Liver (tissue), 3 donors: ENCODE measurements around the gene GALK1.

ENCODE experiments used
- EGR1 ChIP-seq, 2 donors: IDR thresholded peaks; 2 replicates each; pipeline ENCODE4 v1.6.1; 2016 to 2018; ENCODE audit warnings: antibody characterized with exemption in 2 of 2, low read depth in 2 of 2
- FOXA2 ChIP-seq: IDR thresholded peaks from 2 replicates; pipeline ENCODE4 v1.6.1; 2016; ENCODE audit warnings: antibody characterized with exemption
- GABPA ChIP-seq, 2 donors: IDR thresholded peaks in 1 of 2; conservative IDR thresholded peaks in 1 of 2; 2 replicates each; pipeline ENCODE4 v1.6.1; 2016; ENCODE audit warnings: antibody characterized with exemption in 2 of 2, mild to moderate bottlenecking in 1 of 2, moderate library complexity in 1 of 2
- JUND ChIP-seq, 2 donors: IDR thresholded peaks; 2 replicates each; pipeline ENCODE4 v1.6.1; 2016; ENCODE audit warnings: antibody characterized with exemption in 2 of 2
- RAD21 ChIP-seq, 2 donors: IDR thresholded peaks; 2 replicates each; pipeline ENCODE4 v1.6.1; 2016; ENCODE audit warnings: antibody characterized with exemption in 2 of 2, mild to moderate bottlenecking in 2 of 2
- RXRA ChIP-seq, 2 donors: IDR thresholded peaks; 2 replicates each; pipeline ENCODE4 v1.6.1; 2017 to 2018; ENCODE audit warnings: antibody characterized with exemption in 2 of 2, mild to moderate bottlenecking in 1 of 2
- SP1 ChIP-seq: IDR thresholded peaks from 2 replicates; pipeline ENCODE4 v1.6.1; 2018; ENCODE audit warnings: antibody characterized with exemption, mild to moderate bottlenecking
- TAF1 ChIP-seq: conservative IDR thresholded peaks from 2 replicates; pipeline ENCODE4 v1.6.1; 2016; ENCODE audit warnings: antibody characterized with exemption, mild to moderate bottlenecking
- TF ChIP-seq, protein P1 (sequence below): fragments of 150-350 bp; IDR thresholded peaks from 2 replicates; pipeline ENCODE4 v1.5.1; 2017; ENCODE audit warnings: improper control_type of control experiment, low read depth, low read length; ENCODE audit not compliant: missing input control
- TF ChIP-seq, protein P2 (sequence below): IDR thresholded peaks from 2 replicates; pipeline ENCODE4 v1.6.1; 2016; ENCODE audit warnings: antibody characterized with exemption
- TF ChIP-seq, protein P3 (sequence below): IDR thresholded peaks from 2 replicates; pipeline ENCODE4 v1.6.1; 2016; ENCODE audit warnings: antibody characterized with exemption, mild to moderate bottlenecking
- TF ChIP-seq, protein P4 (sequence below): IDR thresholded peaks from 2 replicates; pipeline ENCODE4 v1.6.1; 2016; ENCODE audit warnings: antibody characterized with exemption
- donor health status: healthy.
- donor health status: healthy.

DNA sequence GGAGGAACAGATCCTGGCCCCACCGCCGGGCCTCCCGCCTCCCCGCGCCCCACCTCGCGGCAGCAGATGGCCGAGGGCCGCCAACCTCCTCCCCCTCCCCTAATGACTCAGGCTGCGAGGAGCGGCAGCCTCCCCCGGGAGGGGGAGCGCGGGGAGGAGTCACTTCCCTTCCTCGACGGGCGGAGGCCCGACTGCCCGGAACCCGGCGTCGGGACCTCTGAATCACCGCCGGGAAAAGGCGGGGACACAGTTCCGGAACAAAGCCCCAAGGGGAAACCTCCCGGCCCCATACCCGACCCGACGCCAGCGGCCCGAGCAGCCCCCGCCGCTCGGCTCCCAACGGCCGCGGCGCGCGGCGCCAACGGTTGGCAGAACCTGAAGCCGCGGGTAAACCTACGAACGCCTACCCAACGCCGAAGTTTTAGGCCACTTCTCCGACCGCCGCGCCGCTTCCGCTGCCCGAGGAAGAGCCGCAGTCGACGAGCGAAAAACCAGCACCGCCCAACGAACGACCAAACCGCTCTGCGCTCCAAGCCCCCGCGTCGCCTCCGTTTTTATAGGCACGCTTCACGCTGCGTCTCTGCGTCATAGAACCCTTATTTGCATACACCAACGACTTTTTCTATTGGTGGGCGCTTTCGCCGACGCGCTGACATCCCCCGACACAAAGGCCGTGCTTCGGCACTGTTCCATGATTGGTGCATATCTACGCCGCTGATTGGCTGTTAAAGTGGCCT lies 14.4 kb upstream of the GALK1 start:
- TF ChIP-seq RXRA (IDR thresholded peaks at IDR 0.05) (no peak), RAD21 (IDR thresholded peaks at IDR 0.05) (no peak), SP1 (peak; percentile 98), JUND (IDR thresholded peaks at IDR 0.05) (peak in 1 of 2 donors; percentile 55), TAF1 (peak; percentile 100), FOXA2 (no peak), EGR1 (IDR thresholded peaks at IDR 0.05; ENCODE audit: low read depth in 2 of 2) (peak in 1 of 2 donors; percentile 62), GABPA (IDR thresholded peaks at IDR 0.05 in 1 of 2, conservative IDR thresholded peaks at IDR 0.05 in 1 of 2) (no peak)
- TF ChIP-seq, protein P1, sequence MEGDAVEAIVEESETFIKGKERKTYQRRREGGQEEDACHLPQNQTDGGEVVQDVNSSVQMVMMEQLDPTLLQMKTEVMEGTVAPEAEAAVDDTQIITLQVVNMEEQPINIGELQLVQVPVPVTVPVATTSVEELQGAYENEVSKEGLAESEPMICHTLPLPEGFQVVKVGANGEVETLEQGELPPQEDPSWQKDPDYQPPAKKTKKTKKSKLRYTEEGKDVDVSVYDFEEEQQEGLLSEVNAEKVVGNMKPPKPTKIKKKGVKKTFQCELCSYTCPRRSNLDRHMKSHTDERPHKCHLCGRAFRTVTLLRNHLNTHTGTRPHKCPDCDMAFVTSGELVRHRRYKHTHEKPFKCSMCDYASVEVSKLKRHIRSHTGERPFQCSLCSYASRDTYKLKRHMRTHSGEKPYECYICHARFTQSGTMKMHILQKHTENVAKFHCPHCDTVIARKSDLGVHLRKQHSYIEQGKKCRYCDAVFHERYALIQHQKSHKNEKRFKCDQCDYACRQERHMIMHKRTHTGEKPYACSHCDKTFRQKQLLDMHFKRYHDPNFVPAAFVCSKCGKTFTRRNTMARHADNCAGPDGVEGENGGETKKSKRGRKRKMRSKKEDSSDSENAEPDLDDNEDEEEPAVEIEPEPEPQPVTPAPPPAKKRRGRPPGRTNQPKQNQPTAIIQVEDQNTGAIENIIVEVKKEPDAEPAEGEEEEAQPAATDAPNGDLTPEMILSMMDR = no peak
- TF ChIP-seq, protein P2, sequence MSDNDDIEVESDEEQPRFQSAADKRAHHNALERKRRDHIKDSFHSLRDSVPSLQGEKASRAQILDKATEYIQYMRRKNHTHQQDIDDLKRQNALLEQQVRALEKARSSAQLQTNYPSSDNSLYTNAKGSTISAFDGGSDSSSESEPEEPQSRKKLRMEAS = peak; percentile 39
- TF ChIP-seq, protein P3, sequence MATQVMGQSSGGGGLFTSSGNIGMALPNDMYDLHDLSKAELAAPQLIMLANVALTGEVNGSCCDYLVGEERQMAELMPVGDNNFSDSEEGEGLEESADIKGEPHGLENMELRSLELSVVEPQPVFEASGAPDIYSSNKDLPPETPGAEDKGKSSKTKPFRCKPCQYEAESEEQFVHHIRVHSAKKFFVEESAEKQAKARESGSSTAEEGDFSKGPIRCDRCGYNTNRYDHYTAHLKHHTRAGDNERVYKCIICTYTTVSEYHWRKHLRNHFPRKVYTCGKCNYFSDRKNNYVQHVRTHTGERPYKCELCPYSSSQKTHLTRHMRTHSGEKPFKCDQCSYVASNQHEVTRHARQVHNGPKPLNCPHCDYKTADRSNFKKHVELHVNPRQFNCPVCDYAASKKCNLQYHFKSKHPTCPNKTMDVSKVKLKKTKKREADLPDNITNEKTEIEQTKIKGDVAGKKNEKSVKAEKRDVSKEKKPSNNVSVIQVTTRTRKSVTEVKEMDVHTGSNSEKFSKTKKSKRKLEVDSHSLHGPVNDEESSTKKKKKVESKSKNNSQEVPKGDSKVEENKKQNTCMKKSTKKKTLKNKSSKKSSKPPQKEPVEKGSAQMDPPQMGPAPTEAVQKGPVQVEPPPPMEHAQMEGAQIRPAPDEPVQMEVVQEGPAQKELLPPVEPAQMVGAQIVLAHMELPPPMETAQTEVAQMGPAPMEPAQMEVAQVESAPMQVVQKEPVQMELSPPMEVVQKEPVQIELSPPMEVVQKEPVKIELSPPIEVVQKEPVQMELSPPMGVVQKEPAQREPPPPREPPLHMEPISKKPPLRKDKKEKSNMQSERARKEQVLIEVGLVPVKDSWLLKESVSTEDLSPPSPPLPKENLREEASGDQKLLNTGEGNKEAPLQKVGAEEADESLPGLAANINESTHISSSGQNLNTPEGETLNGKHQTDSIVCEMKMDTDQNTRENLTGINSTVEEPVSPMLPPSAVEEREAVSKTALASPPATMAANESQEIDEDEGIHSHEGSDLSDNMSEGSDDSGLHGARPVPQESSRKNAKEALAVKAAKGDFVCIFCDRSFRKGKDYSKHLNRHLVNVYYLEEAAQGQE = peak; percentile 95
- TF ChIP-seq, protein P4, sequence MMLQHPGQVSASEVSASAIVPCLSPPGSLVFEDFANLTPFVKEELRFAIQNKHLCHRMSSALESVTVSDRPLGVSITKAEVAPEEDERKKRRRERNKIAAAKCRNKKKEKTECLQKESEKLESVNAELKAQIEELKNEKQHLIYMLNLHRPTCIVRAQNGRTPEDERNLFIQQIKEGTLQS = no peak
